OCI-LY3 (cell line): ENCODE data around the gene ENOSF1.

Experiments
- H2AFZ ChIP-seq: fragments of 200-600, 300-600 bp; shearing (Covaris generic); 2 replicates; pipeline ENCODE4 v1.6.0; 2014; ENCODE audit warnings: antibody characterized with exemption, low read depth, low read length
- H3K27ac ChIP-seq: fragments of 200-600, 300-600 bp; sonication (generic); 2 replicates; pipeline ENCODE4 v1.5.1; 2014; ENCODE audit warnings: mild to moderate bottlenecking, low read length, moderate library complexity, mixed read lengths
- H3K27me3 ChIP-seq: fragments of 200-600, 300-600 bp; sonication (generic); 2 replicates; pipeline ENCODE4 v1.6.1; 2014; ENCODE audit warnings: low read depth, low read length, mixed read lengths
- H3K36me3 ChIP-seq: fragments of 200-600, 300-600 bp; sonication (generic); replicated peaks from 2 replicates; pipeline ENCODE3; 2014; ENCODE audit warnings: low read depth, low read length, mixed read lengths
- H3K4me1 ChIP-seq: fragments of 300-600, 200-600 bp; sonication (generic); 2 replicates; pipeline ENCODE4 v1.6.1; 2014; ENCODE audit warnings: low read length, mixed read lengths
- H3K4me2 ChIP-seq: fragments of 200-600, 300-600 bp; sonication (generic); 2 replicates; pipeline ENCODE4 v1.6.1; 2014; ENCODE audit warnings: low read length, mixed read lengths
- H3K4me3 ChIP-seq: fragments of 300-600, 200-600 bp; sonication (generic); 2 replicates; pipeline ENCODE4 v1.5.1; 2014; ENCODE audit warnings: antibody characterized with exemption, mild to moderate bottlenecking, low read length, moderate library complexity
- H3K79me2 ChIP-seq: fragments of 300-600, 200-600 bp; shearing (Covaris generic); 2 replicates; pipeline ENCODE4 v1.6.1; 2014; ENCODE audit warnings: mild to moderate bottlenecking, low read length, mixed read lengths
- H3K9ac ChIP-seq: fragments of 300-600, 200-600 bp; shearing (Covaris generic); 2 replicates; pipeline ENCODE4 v1.6.0; 2014; ENCODE audit warnings: mild to moderate bottlenecking, low read length, moderate library complexity
- H3K9me3 ChIP-seq: fragments of 200-600, 300-600 bp; shearing (Covaris generic); 2 replicates; pipeline ENCODE4 v1.6.1; 2014; ENCODE audit warnings: low read length, mixed read lengths; ENCODE audit not compliant: insufficient read depth
- H4K20me1 ChIP-seq: fragments of 200-600, 300-600 bp; sonication (generic); 2 replicates; pipeline ENCODE4 v1.6.1; 2016; ENCODE audit warnings: low read length, mixed read lengths; ENCODE audit not compliant: insufficient read depth
- CTCF ChIP-seq: fragments of 200-600, 300-600 bp; sonication (generic); IDR thresholded peaks from 2 replicates; pipeline ENCODE4 v1.5.1; 2014; ENCODE audit warnings: antibody characterized with exemption, low read length, low read depth
- EZH2phosphoT487 ChIP-seq: fragments of 200-600 bp; shearing (Covaris generic); IDR thresholded peaks from 2 replicates; pipeline ENCODE4 v1.6.1; 2018; ENCODE audit warnings: antibody characterized with exemption, mixed run types, low read depth

ENOSF1 gene

GRCh38 chr18:708096-708495 is 4.3 kb downstream of the ENOSF1 start:
- no peak overlapping the region for H3K4me2 ChIP-seq
- H3K27me3 ChIP-seq, result no peaks in the 10 kb centered on the region
- no peaks in the 10 kb centered on the region for H3K9me3 ChIP-seq
- H2AFZ ChIP-seq, result no peak overlapping the region
- no peak overlapping the region for H3K4me3 ChIP-seq
- peaks cover 60% of the 10 kb centered on the region for H3K79me2 ChIP-seq
- H4K20me1 ChIP-seq, result peaks cover 28% of the 10 kb centered on the region
- H3K27ac ChIP-seq, result no peak overlapping the region
- peaks cover 5% of the 10 kb centered on the region for H3K4me1 ChIP-seq
- TF ChIP-seq EZH2phosphoT487 (no peak), CTCF (no peak)
- no peak overlapping the region for H3K9ac ChIP-seq
- peaks cover 22% of the 10 kb centered on the region for H3K36me3 ChIP-seq

- H3K9me3 ChIP-seq, result no peaks in the 10 kb centered on the region
Observed at GRCh38 chr18:706405-706804, 6.0 kb downstream of the ENOSF1 start.

DNA sequence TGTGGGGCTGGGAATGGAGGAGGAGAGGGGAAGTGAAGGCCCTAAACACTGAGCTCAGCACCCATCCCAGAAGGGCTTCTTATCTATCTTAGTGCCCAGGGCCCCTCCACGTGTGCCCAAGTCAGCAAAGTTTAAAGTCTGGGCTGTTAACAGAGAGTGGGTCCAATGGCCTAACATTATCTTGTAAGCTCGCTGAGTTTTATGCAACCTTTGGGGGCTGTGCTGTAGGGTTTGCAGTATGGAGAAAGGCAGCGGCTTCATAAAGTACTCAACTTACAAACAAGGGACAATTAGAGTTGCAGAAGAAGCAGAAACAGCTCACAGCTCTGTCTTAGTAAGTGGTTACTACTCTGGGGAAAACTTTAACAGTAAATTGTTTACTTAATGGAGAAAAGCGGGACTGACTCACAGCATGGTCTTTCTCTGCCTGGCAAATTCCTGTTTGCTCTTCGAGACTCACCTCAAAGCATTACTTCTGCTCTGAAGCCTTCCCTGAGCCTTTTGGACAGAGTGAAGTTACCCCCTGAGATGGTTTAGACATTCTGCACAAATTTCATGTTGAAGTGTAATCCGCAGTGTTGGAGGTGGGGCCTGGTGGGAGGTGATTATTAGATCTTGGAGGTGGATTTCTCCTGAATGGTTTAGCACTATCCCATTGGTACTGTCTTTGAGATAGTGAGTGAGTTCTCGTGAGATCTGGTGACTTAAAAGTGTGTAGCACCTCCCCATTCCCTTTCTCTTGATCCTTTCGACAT is 9.0 kb downstream of the ENOSF1 start:
- Histone ChIP-seq H3K4me1 (no peaks in the 10 kb centered on the region), H3K4me2 (no peak overlapping the region), H3K4me3 (no peak overlapping the region), H3K36me3 (peaks cover 17% of the 10 kb centered on the region), H3K27me3 (no peaks in the 10 kb centered on the region), H4K20me1 (peaks cover 8% of the 10 kb centered on the region; the same call in 1 of the 2 replicates), H3K9me3 (no peaks in the 10 kb centered on the region), H3K79me2 (peaks cover 39% of the 10 kb centered on the region), H3K27ac (no peak overlapping the region), H2AFZ (no peak overlapping the region), H3K9ac (no peak overlapping the region)
- TF ChIP-seq EZH2phosphoT487, result no peak
- TF ChIP-seq CTCF, result no peak

More at GRCh38 chr18:706405-706804, 6.0 kb downstream of the ENOSF1 start:
- Histone ChIP-seq H3K4me2 (no peak overlapping the region), H3K9ac (no peak overlapping the region), H3K36me3 (peaks cover 22% of the 10 kb centered on the region), H3K4me3 (no peak overlapping the region), H3K27ac (no peak overlapping the region), H4K20me1 (peaks cover 28% of the 10 kb centered on the region), H3K27me3 (no peaks in the 10 kb centered on the region), H2AFZ (no peak overlapping the region), H3K4me1 (peaks cover 5% of the 10 kb centered on the region), H3K79me2 (peaks cover 57% of the 10 kb centered on the region)
- TF ChIP-seq EZH2phosphoT487 (no peak), CTCF (no peak)

DNA sequence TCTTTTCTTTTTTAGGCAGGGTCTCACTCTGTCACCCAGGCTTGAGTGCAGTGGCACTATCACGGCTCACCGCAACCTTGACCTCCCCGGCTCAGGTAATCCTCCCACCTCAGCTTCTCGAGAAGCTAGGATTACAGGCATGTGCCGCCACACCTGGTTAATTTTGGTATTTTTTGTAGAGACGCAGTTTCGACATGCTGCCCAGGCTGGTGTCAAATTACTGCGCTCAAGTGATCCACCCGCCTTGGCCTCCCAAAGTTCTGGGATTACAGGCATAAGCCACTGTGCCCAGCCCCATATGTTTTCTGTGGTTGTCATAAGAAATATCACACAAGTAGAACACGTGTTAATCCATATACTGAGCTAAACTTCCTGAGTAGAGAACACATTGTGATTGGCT is 14.6 kb downstream of the ENOSF1 start:
- Histone ChIP-seq H3K4me3 (no peak overlapping the region), H3K27me3 (no peaks in the 10 kb centered on the region), H2AFZ (no peak overlapping the region), H3K4me1 (no peaks in the 10 kb centered on the region), H3K9ac (no peak overlapping the region), H3K9me3 (no peaks in the 10 kb centered on the region), H4K20me1 (no peaks in the 10 kb centered on the region), H3K79me2 (peaks cover 12% of the 10 kb centered on the region), H3K4me2 (no peak overlapping the region), H3K27ac (no peak overlapping the region), H3K36me3 (peaks cover 18% of the 10 kb centered on the region)
- TF ChIP-seq EZH2phosphoT487 (no peak), CTCF (no peak)
